MM.1S (cell line): ENCODE results near the gene DIP2C.

Source experiments
- DNase-seq: peaks from one replicate; pipeline ENCODE4 v3.0.0-alpha.2; 2015
- H2AFZ ChIP-seq: fragments of 300-600 bp; sonication (generic); 2 replicates; pipeline ENCODE4 v1.6.0; 2016; ENCODE audit warnings: antibody characterized with exemption, low read length
- H3F3A ChIP-seq: fragments of 300-600 bp; sonication (generic); 2 replicates; pipeline ENCODE4 v1.6.1; 2016; ENCODE audit warnings: mild to moderate bottlenecking, antibody characterized with exemption, low read length, moderate library complexity, mixed read lengths; ENCODE audit not compliant: insufficient read depth
- H3K27ac ChIP-seq: fragments of 300-600 bp; sonication (generic); 2 replicates; pipeline ENCODE4 v1.5.1; 2016; ENCODE audit warnings: mild to moderate bottlenecking, low read length
- H3K27me3 ChIP-seq: fragments of 300-600 bp; sonication (generic); replicated peaks from 2 replicates; pipeline ENCODE4 v1.6.0; 2016; ENCODE audit warnings: low read length; ENCODE audit not compliant: insufficient read depth
- H3K36me3 ChIP-seq: fragments of 300-600 bp; sonication (generic); replicated peaks from 2 replicates; pipeline ENCODE4 v1.6.1; 2016; ENCODE audit warnings: mild to moderate bottlenecking, low read length, mixed read lengths; ENCODE audit not compliant: insufficient read depth
- H3K4me1 ChIP-seq: fragments of 300-600 bp; sonication (generic); 2 replicates; pipeline ENCODE4 v1.6.1; 2016; ENCODE audit warnings: low read length, mixed read lengths
- H3K4me2 ChIP-seq: fragments of 300-600 bp; sonication (generic); 2 replicates; pipeline ENCODE4 v1.6.0; 2016; ENCODE audit warnings: low read depth, low read length
- H3K4me3 ChIP-seq: fragments of 300-600 bp; sonication (generic); 2 replicates; pipeline ENCODE4 v1.5.1; 2016; ENCODE audit warnings: low read length, mixed read lengths
- H3K79me2 ChIP-seq: fragments of 300-600 bp; sonication (generic); 2 replicates; pipeline ENCODE4 v1.6.1; 2016; ENCODE audit warnings: mixed run types, low read length, mixed read lengths
- H3K9ac ChIP-seq: fragments of 300-600 bp; sonication (generic); 2 replicates; pipeline ENCODE4 v1.6.1; 2016; ENCODE audit warnings: low read length, mixed read lengths
- H3K9me2 ChIP-seq: fragments of 300-600 bp; sonication (generic); replicated peaks from 2 replicates; pipeline ENCODE4 v1.6.1; 2016; ENCODE audit warnings: mild to moderate bottlenecking, low read length, mixed read lengths; ENCODE audit not compliant: insufficient read depth
- H3K9me3 ChIP-seq: fragments of 300-600 bp; sonication (generic); replicated peaks from 2 replicates; pipeline ENCODE4 v1.6.1; 2016; ENCODE audit warnings: mild to moderate bottlenecking, low read length, mixed read lengths; ENCODE audit not compliant: insufficient read depth
- H4K20me1 ChIP-seq: fragments of 300-600 bp; sonication (generic); 2 replicates; pipeline ENCODE4 v1.6.1; 2016; ENCODE audit warnings: mild to moderate bottlenecking, low read length, moderate library complexity, mixed read lengths; ENCODE audit not compliant: insufficient read depth
- EZH2 ChIP-seq: fragments of 300-600 bp; sonication (generic); optimal IDR thresholded peaks from 2 replicates; pipeline ENCODE3; 2017; ENCODE audit warnings: low read depth, mild to moderate bottlenecking, antibody characterized with exemption, low read length, mixed read lengths
- EZH2phosphoT487 ChIP-seq: fragments of 300-600 bp; sonication (generic); IDR thresholded peaks from 2 replicates; pipeline ENCODE4 v1.6.1; 2018; ENCODE audit warnings: antibody characterized with exemption, low read length
- TF ChIP-seq, protein P1 (sequence below): fragments of 300-600 bp; sonication (generic); IDR thresholded peaks from 2 replicates; pipeline ENCODE4 v1.5.1; 2016; ENCODE audit warnings: antibody characterized with exemption, low read length, mixed read lengths

Gene DIP2C

DNA sequence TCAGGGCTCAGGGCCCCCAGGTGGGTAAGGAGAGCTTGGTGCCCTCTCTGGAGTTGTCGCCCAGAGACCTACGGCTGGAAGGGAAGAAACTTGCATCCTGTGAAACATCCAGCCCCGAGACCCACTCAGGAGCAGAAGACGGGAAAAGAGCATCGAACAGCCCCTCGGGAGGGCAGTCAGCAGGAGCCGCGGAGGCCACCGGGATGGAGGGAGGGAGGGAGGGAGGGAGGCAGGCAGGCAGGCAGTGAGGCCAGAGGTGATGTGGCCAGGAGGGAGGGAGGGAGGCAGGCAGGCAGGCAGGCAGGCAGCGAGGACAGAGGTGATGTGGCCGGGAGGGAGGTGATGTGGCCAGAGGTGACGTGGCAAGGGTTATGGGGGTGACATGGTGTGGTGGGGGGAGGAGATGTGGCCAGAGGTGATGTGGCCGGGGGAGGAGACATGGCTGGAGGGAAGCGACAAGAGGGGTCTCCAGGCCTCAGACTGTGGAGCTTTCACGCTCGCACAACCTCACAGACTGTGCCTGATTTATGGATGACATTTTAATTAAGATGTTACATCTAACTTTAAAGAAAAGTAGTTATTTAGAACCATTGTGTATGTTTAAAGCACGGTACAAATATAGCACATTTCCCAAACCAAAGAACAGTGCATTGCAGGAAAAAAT, 141.1 kb downstream of the DIP2C start:
- no peaks in the 10 kb centered on the region for H3K36me3 ChIP-seq
- no peak overlapping the region for H3K4me2 ChIP-seq
- no peak overlapping the region for H3K27ac ChIP-seq
- H3K4me1 ChIP-seq, result peaks cover 6% of the 10 kb centered on the region; the same call in 1 of the 2 replicates
- H3K9ac ChIP-seq, result no peak overlapping the region
- H2AFZ ChIP-seq, result no peak overlapping the region
- no peak for TF ChIP-seq EZH2phosphoT487
- no peak for TF ChIP-seq EZH2
- H3K4me3 ChIP-seq, result no peak overlapping the region
- DNase-seq, result no peak
- H3K79me2 ChIP-seq, result no peaks in the 10 kb centered on the region
- H4K20me1 ChIP-seq, result no peaks in the 10 kb centered on the region
- no peaks in the 10 kb centered on the region for H3K9me3 ChIP-seq
- no peaks in the 10 kb centered on the region for H3K9me2 ChIP-seq
- no peaks in the 10 kb centered on the region for H3K27me3 ChIP-seq
- no peaks in the 10 kb centered on the region for H3F3A ChIP-seq

DNA sequence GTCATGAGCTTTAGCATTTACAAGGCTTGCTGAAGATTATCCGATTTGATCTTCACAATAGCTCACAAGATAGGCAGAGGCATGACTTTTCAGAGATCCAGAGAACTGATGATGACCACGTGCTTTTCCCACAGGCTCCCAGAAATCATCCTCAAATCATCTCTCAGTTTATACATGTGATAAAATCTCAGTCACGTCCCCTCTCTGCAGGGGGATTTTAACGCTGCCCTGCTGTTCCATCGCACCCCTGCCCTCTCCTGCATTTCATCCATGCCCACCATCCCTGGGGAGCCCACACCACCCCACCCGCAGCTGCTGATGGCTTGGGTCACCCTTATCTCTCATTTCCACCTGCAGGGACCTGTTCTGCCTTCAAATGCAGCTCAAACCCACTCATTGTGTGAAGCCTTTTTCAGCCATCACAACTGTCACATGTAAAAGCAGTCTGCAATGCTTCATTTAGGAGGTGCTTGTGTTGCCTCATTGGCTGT, 141.8 kb downstream of the DIP2C start:
- no peak overlapping the region for H3K4me3 ChIP-seq
- H4K20me1 ChIP-seq, result no peaks in the 10 kb centered on the region
- H3K79me2 ChIP-seq, result no peaks in the 10 kb centered on the region
- H3K27me3 ChIP-seq, result no peaks in the 10 kb centered on the region
- no peak overlapping the region for H3K27ac ChIP-seq
- peaks cover 6% of the 10 kb centered on the region; the same call in 1 of the 2 replicates for H3K4me1 ChIP-seq
- H3K4me2 ChIP-seq, result no peak overlapping the region
- no peaks in the 10 kb centered on the region for H3K36me3 ChIP-seq
- no peak overlapping the region for H3K9ac ChIP-seq
- H3K9me2 ChIP-seq, result no peaks in the 10 kb centered on the region
- H3K9me3 ChIP-seq, result no peaks in the 10 kb centered on the region
- no peak for TF ChIP-seq EZH2
- no peak for TF ChIP-seq EZH2phosphoT487
- TF ChIP-seq, protein P1, sequence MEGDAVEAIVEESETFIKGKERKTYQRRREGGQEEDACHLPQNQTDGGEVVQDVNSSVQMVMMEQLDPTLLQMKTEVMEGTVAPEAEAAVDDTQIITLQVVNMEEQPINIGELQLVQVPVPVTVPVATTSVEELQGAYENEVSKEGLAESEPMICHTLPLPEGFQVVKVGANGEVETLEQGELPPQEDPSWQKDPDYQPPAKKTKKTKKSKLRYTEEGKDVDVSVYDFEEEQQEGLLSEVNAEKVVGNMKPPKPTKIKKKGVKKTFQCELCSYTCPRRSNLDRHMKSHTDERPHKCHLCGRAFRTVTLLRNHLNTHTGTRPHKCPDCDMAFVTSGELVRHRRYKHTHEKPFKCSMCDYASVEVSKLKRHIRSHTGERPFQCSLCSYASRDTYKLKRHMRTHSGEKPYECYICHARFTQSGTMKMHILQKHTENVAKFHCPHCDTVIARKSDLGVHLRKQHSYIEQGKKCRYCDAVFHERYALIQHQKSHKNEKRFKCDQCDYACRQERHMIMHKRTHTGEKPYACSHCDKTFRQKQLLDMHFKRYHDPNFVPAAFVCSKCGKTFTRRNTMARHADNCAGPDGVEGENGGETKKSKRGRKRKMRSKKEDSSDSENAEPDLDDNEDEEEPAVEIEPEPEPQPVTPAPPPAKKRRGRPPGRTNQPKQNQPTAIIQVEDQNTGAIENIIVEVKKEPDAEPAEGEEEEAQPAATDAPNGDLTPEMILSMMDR, result no peak
- no peak overlapping the region for H2AFZ ChIP-seq
- no peak for DNase-seq
- no peaks in the 10 kb centered on the region for H3F3A ChIP-seq

DNA sequence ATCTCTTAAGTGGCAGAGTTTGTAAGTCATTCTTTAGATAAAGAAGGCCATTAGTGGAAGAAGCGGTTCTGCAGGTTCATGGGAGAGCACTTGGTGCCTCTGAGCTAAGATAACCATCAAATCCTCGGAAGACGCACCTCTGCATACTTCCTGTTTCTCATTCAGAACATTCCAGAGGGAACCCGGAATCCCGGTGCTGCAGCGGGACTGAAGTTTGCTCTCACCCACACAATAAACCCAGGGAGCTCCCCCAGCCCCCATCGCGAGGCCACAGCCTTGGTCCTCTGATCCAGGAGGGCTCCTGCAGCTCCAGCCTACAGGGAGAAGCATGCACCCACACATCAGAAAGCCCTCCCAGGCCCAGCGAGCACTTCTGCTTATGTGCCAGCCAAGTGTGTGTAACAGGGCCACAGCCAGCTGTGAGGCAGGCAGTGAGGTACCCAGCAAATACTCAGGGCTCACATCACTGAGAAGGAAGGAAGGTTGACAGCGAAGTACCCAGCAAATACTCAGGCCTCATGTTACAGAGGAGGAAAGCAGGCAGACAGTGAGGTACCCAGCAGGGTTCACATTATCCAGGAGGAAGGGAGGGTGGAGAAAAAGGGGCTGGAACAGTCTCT, 142.4 kb downstream of the DIP2C start:
- Histone ChIP-seq H3K9me3 (no peaks in the 10 kb centered on the region), H3K4me3 (no peak overlapping the region), H3K79me2 (no peaks in the 10 kb centered on the region), H3K9ac (no peak overlapping the region), H4K20me1 (no peaks in the 10 kb centered on the region), H2AFZ (no peak overlapping the region), H3K27ac (no peak overlapping the region), H3K27me3 (no peaks in the 10 kb centered on the region), H3K4me1 (peaks cover 6% of the 10 kb centered on the region; the same call in 1 of the 2 replicates), H3F3A (no peaks in the 10 kb centered on the region), H3K4me2 (no peak overlapping the region), H3K36me3 (no peaks in the 10 kb centered on the region), H3K9me2 (no peaks in the 10 kb centered on the region)
- TF ChIP-seq EZH2 (no peak), EZH2phosphoT487 (no peak)
- TF ChIP-seq, protein P1, result no peak
- DNase-seq, result no peak
